Measurements from ENCODE around the gene CYFIP1. TPM values are rescaled to one million over a fixed set of nuclear protein-coding genes. Genes with fewer than 3 reads are reported as not detected.

CYFIP1 gene
- total and polyA plus RNA-seq, 2 of the 13 experiments (the other 11 are each of a cell fraction or from before 2014, with no cell fraction given), result 38.1 to 58.3 TPM

- DNase-seq (ENCODE audit: low spot score), result no peak
- Histone ChIP-seq H4K20me1 (ENCODE audit: insufficient read depth, low read length) (no peaks in the 10 kb centered on the region), H3K9me3 (ENCODE audit: low read length) (no peaks in the 10 kb centered on the region), H3K79me2 (ENCODE audit: insufficient read depth, low read length) (no peaks in the 10 kb centered on the region), H3K27me3 (ENCODE audit: control insufficient read depth in 1 of 2, insufficient read depth in 2 of 2, low read length in 2 of 2) (no peaks in the 10 kb centered on the region), H3K9ac (ENCODE audit: insufficient read depth, low read depth, low read length) (no peak overlapping the region), H3K4me3 (replicated peaks in 1 of 3; ENCODE audit: insufficient read depth in 1 of 3, low read depth in 2 of 3, low read length in 3 of 3) (no peak overlapping the region), H2AFZ (ENCODE audit: low read length) (no peak overlapping the region), H3K36me3 (replicated peaks in 1 of 2; ENCODE audit: control insufficient read depth in 1 of 2, insufficient read depth in 2 of 2, low read length in 2 of 2) (peaks cover 8 to 32% of the 10 kb centered on the region in 2 experiments; a peak in 4 of 5 replicates), H3K4me1 (ENCODE audit: insufficient read depth, low read length) (no peaks in the 10 kb centered on the region), H3K27ac (ENCODE audit: extremely low read length, insufficient read depth, low read length) (no peak overlapping the region), H3K4me2 (ENCODE audit: low read depth, low read length) (no peak overlapping the region)
- in situ Hi-C loops (cut with HindIII; ENCODE audit: extremely low pct_ligation_motif_present, low pct_unique_long_range_greater_than_20kb) (no loop called here), intact Hi-C loops (cut with micrococcal nuclease; ENCODE audit: unreplicated experiment) (no loop called here)
- 97% methylated on average over 36 of the region's 36 CpGs for WGBS (ENCODE audit: low lambda C conversion rate)
- ChIA-PET POLR2A (no interaction called here), CTCF (ENCODE audit: low intra/inter-chr PET ratio, low total read pairs) (no interaction called here)
- no peak for FAIRE-seq
- no peak for ATAC-seq
- TF ChIP-seq ZNF563 (CRISPR knock-in tag; IDR thresholded peaks at IDR 0.05) (no peak), FOXO4 (CRISPR knock-in tag; conservative IDR thresholded peaks at IDR 0.05) (no peak), ZNF749 (CRISPR knock-in tag; IDR thresholded peaks at IDR 0.05; ENCODE audit: borderline replicate concordance) (no peak), IKZF4 (CRISPR knock-in tag; IDR thresholded peaks at IDR 0.05; ENCODE audit: borderline replicate concordance, low read depth, not compliant biosample characterization) (no peak), POLR2A (IDR thresholded peaks at IDR 0.05; ENCODE audit: insufficient read depth in 1 of 2, low read depth in 2 of 2, low read length in 2 of 2) (no peak), RFX3 (CRISPR knock-in tag; IDR thresholded peaks at IDR 0.05) (no peak), ZNF160 (CRISPR knock-in tag; IDR thresholded peaks at IDR 0.05) (no peak), CHCHD3 (CRISPR knock-in tag; IDR thresholded peaks at IDR 0.05) (no peak), RELA (CRISPR knock-in tag; IDR thresholded peaks at IDR 0.05) (no peak)
- no TSS peak for BruUV-seq (replicated peaks)
Measured at GRCh38 chr15:22916606-22917350, 63.4 kb downstream of the CYFIP1 start.
